GM18907 (cell line): Measurements from ENCODE around the gene WDR89.
"Not testable (repeated sequence)": the region's sequence is repeated elsewhere in the genome, so short reads cannot be mapped to it uniquely, and the experiment has no call there.

Experiments used
- ATAC-seq: cut with Tn5 transposase; IDR thresholded peaks from one replicate; pipeline ENCODE4 v1.9.1; 2021; ENCODE audit warnings: mild to moderate bottlenecking, moderate library complexity; ENCODE audit not compliant: unreplicated experiment

Gene WDR89

GRCh38 chr14:63598807-63599206 lies 42.9 kb downstream of the WDR89 start:
- no peak for ATAC-seq

GRCh38 chr14:63596998-63597658 lies 44.5 kb downstream of the WDR89 start:
- no peak for ATAC-seq

- no peak for ATAC-seq
These were observed 47.0 kb downstream of the WDR89 start for GRCh38 chr14:63594455-63595372.

GRCh38 chr14:63583046-63583445 lies 58.6 kb downstream of the WDR89 start:
- not testable (repeated sequence) for ATAC-seq

GRCh38 chr14:63581491-63581890 lies 60.2 kb downstream of the WDR89 start:
- no peak for ATAC-seq

GRCh38 chr14:63578300-63578699 lies 63.4 kb downstream of the WDR89 start:
- no peak for ATAC-seq

GRCh38 chr14:63573581-63573980 lies 68.1 kb downstream of the WDR89 start:
- no peak for ATAC-seq

GRCh38 chr14:63565448-63565847 lies 76.2 kb downstream of the WDR89 start:
- no peak for ATAC-seq

GRCh38 chr14:63564318-63564717 lies 77.4 kb downstream of the WDR89 start:
- ATAC-seq, result no peak

GRCh38 chr14:63563370-63564026 lies 78.2 kb downstream of the WDR89 start:
- ATAC-seq, result no peak

GRCh38 chr14:63562405-63562804 lies 79.3 kb downstream of the WDR89 start:
- ATAC-seq, result no peak

- ATAC-seq, result no peak
These were observed 86.1 kb downstream of the WDR89 start for GRCh38 chr14:63555572-63555971.

GRCh38 chr14:63551332-63551731 lies 90.3 kb downstream of the WDR89 start:
- ATAC-seq, result no peak

- no peak for ATAC-seq
These were observed 93.8 kb downstream of the WDR89 start for GRCh38 chr14:63547798-63548335.
